Muscle of arm (tissue), 14 donors: Measurements from ENCODE around the gene DMAC2. TPM values are rescaled to one million over a fixed set of nuclear protein-coding genes. Genes with fewer than 3 reads are reported as not detected.
A peak's percentile ranks its signal among the peaks of the same experiment; 100 is the strongest.
"Not testable (repeated sequence)": the region's sequence is repeated elsewhere in the genome, so short reads cannot be mapped to it uniquely, and the experiment has no call there.

ENCODE experiments used
- DNase-seq: peaks from one replicate; pipeline ENCODE4 v3.0.0-alpha.2; 2013
- long read RNA-seq, 11 donors: transcript quantifications; one replicate each; lab custom pipeline, GENCODE V29; 2026
- polyA plus RNA-seq, 12 donors: library from polyadenylated mRNA; unstranded; fragments of 120-200 nt; gene quantifications; one replicate each; pipeline ENCODE4 v1.2.1, GENCODE V29; 2013; ENCODE audit not compliant: insufficient read length in 12 of 12

Gene DMAC2
- polyA plus RNA-seq: 10 to 100 TPM in 11 of 12 donors, not detected in 1; 34.6 to 76.0 (median 38.3) TPM
- long read RNA-seq, donor 1, transcript DMAC2-208 (5 exons, 979 nt): minor isoform, 6 of 20 reads
- long read RNA-seq, donor 1, transcript DMAC2-201 (6 exons, 1,692 nt): major isoform, 13 of 20 reads
- long read RNA-seq, donor 1, partial matches to known transcripts: 0 of 20 reads
- long read RNA-seq, donor 1, other reads (novel, unspliced or antisense): 0 of 20 reads
- long read RNA-seq, donor 2, transcript DMAC2-208 (5 exons, 979 nt): major isoform, 6 of 17 reads
- long read RNA-seq, donor 2, transcript DMAC2-201 (6 exons, 1,692 nt): minor isoform, 5 of 17 reads
- long read RNA-seq, donor 2, partial matches to known transcripts: 0 of 17 reads
- long read RNA-seq, donor 2, other reads (novel, unspliced or antisense): 0 of 17 reads
- long read RNA-seq, donor 3, transcript DMAC2-201 (6 exons, 1,692 nt): major isoform, 6 of 6 reads
- long read RNA-seq, donor 3, partial matches to known transcripts: 0 of 6 reads
- long read RNA-seq, donor 3, other reads (novel, unspliced or antisense): 0 of 6 reads
- long read RNA-seq, donor 4, partial matches to known transcripts: 0 of 4 reads
- long read RNA-seq, donor 4, other reads (novel, unspliced or antisense): 0 of 4 reads
- long read RNA-seq, donor 5, transcript DMAC2-208 (5 exons, 979 nt): major isoform, 13 of 26 reads
- long read RNA-seq, donor 5, transcript DMAC2-201 (6 exons, 1,692 nt): major isoform, 13 of 26 reads
- long read RNA-seq, donor 5, partial matches to known transcripts: 0 of 26 reads
- long read RNA-seq, donor 5, other reads (novel, unspliced or antisense): 0 of 26 reads
- long read RNA-seq, donor 6, transcript DMAC2-201 (6 exons, 1,692 nt): major isoform, 6 of 9 reads
- long read RNA-seq, donor 6, partial matches to known transcripts: 0 of 9 reads
- long read RNA-seq, donor 6, other reads (novel, unspliced or antisense): 0 of 9 reads
- long read RNA-seq, donor 7, transcript DMAC2-201 (6 exons, 1,692 nt): major isoform, 8 of 10 reads
- long read RNA-seq, donor 7, partial matches to known transcripts: 0 of 10 reads
- long read RNA-seq, donor 7, other reads (novel, unspliced or antisense): 0 of 10 reads
- long read RNA-seq, donor 8, transcript DMAC2-201 (6 exons, 1,692 nt): major isoform, 13 of 14 reads
- long read RNA-seq, donor 8, partial matches to known transcripts: 0 of 14 reads
- long read RNA-seq, donor 8, other reads (novel, unspliced or antisense): 0 of 14 reads
- long read RNA-seq, donor 9, transcript DMAC2-201 (6 exons, 1,692 nt): major isoform, 5 of 8 reads
- long read RNA-seq, donor 9, partial matches to known transcripts: 0 of 8 reads
- long read RNA-seq, donor 9, other reads (novel, unspliced or antisense): 0 of 8 reads
- long read RNA-seq, donor 10, transcript DMAC2-201 (6 exons, 1,692 nt): major isoform, 15 of 26 reads
- long read RNA-seq, donor 10, partial matches to known transcripts: 5 of 26 reads
- long read RNA-seq, donor 10, other reads (novel, unspliced or antisense): 0 of 26 reads
- long read RNA-seq, donor 11, transcript DMAC2-201 (6 exons, 1,692 nt): major isoform, 18 of 22 reads
- long read RNA-seq, donor 11, partial matches to known transcripts: 0 of 22 reads
- long read RNA-seq, donor 11, other reads (novel, unspliced or antisense): 0 of 22 reads

GRCh38 chr19:41439441-41440222 lies at the start of gene DMAC2:
Gene DMAC2, minus strand, starts transcription at chr19:41439912. Its CDS starts 13 bp downstream, at chr19:41439899.
- DNase-seq: peak; percentile 97

DNA sequence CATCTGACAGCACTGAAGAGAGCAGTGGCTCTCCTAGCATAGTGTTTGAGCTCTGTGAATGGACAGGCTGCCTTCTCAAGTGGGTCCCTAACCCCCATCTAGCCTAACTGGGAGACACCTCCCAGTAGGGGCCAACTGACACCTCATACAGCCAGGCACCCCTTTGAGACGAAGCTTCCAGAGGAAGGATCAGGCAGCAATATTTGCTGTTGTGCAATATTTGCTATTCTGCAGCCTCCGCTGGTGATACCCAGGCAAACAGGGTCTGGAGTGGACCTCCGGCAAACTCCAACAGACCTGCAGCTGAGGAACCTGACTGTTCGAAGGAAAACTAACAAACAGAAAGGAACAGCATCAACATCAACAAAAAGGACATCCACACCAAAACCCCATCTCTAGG lies 47.2 kb upstream of the DMAC2 start:
- not testable (repeated sequence) for DNase-seq

- DNase-seq: no peak
These were observed 45.1 kb upstream of the DMAC2 start for GRCh38 chr19:41484822-41485221.

- DNase-seq: no peak
These were observed 40.6 kb upstream of the DMAC2 start for GRCh38 chr19:41480336-41480735.

DNA sequence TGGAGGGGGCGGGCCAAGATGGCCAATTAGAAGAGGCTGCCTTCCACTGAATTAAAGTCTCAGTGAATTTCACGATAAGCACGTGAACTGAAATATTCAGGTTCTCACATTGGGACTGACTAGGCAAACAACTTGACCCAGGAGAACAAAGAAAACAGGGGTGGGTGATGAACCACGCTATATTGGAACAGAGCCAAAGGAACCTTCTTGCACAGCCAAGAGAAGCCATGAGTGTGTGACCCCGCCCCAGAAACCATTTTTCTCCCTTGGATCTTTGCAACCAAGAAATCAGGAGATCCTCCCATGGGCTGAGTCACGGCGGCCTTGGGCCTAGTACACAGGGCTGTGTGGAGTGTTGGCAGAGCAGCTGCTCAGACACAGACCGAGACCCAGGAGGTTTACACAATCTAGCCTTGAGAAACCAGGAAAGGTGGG lies 40.1 kb upstream of the DMAC2 start:
- DNase-seq: no peak

- no peak for DNase-seq
These were observed 39.4 kb upstream of the DMAC2 start for GRCh38 chr19:41478875-41479756.

DNA sequence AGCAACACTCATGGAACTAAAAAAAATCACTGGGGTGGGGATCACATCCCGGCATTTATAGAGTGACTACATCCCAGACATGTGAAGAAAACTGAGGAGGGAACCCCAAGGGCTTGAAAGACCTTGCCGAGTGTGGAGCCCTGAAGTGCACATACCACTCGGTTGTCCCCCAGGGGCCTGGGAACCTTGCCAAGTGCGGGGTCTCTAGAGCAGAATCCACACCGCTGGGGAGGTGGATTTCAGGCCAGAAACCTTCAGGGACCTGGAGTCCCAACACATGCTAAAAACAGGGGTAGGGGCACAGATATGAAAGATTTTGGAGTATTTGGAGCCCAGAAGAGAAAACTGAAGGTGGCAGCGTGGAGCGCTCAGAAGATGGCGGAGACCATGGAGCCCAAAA lies 38.5 kb upstream of the DMAC2 start:
- no peak for DNase-seq

- DNase-seq: no peak
These were observed 36.9 kb upstream of the DMAC2 start for GRCh38 chr19:41476583-41476982.

- not testable (repeated sequence) for DNase-seq
These were observed 23.8 kb upstream of the DMAC2 start for GRCh38 chr19:41463257-41464256.

DNA sequence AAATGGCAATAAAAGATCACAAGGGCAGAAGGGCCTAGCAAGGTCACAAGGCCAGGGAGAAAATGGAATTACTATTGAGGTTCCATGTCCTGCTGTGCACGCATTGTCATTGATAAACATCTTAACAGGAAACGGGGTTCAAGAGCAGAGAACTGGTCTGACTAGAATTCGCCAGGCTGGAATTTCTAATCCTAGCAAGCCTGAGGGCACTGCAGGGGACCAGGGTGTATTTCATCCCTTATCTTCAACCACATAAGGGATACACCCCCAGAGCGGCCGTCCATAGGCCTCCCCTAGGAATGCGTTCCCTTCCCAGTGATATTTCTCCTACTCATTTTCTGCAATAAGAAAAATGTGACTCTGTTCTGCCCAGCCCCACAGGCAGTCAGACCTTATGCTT lies 22.8 kb upstream of the DMAC2 start:
- DNase-seq: no peak

DNA sequence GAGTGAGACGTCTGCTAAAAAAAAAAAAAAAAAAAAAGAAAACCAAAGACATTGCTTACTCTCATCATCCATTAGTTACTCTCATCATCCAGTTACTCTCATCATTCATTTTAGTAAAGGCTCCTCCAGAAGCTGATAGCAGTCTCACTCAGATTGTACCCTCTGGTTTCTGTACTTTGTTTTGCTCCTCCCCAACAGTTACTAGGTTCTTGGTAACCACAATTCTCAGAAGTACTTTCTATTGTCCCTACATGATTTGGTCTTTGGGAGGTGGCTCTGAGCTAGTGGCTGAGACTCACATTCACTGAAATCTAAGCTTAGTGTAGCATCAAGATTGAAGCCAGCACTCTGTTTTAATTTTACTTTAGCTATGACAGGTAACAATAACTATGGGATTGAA lies 17.5 kb upstream of the DMAC2 start:
- no peak for DNase-seq

GRCh38 chr19:41456342-41456918 lies 16.7 kb upstream of the DMAC2 start:
- DNase-seq: peak; percentile 32

DNA sequence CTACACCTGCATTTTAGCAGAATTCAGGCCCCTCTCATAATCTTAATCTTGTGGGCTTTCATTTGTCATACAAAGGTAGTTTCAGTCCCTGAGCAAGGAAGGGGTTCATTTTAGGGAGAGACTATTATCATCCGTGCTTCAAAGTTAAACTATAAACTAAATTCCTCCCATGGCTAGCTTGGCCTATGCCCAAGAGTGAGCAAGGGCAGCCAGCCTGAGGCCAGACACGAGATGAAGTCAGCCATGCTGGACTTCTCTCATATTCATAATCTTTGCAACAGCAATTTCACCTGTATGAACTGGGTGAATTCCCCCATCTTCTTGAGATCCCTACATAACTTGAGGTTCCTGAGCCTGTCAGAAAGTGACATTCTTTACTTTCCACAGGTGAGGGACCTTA lies 16.2 kb upstream of the DMAC2 start:
- DNase-seq: no peak

- no peak for DNase-seq
These were observed 13.0 kb upstream of the DMAC2 start for GRCh38 chr19:41452584-41453275.

GRCh38 chr19:41449865-41450178 lies 10.1 kb upstream of the DMAC2 start:
- DNase-seq: no peak

DNA sequence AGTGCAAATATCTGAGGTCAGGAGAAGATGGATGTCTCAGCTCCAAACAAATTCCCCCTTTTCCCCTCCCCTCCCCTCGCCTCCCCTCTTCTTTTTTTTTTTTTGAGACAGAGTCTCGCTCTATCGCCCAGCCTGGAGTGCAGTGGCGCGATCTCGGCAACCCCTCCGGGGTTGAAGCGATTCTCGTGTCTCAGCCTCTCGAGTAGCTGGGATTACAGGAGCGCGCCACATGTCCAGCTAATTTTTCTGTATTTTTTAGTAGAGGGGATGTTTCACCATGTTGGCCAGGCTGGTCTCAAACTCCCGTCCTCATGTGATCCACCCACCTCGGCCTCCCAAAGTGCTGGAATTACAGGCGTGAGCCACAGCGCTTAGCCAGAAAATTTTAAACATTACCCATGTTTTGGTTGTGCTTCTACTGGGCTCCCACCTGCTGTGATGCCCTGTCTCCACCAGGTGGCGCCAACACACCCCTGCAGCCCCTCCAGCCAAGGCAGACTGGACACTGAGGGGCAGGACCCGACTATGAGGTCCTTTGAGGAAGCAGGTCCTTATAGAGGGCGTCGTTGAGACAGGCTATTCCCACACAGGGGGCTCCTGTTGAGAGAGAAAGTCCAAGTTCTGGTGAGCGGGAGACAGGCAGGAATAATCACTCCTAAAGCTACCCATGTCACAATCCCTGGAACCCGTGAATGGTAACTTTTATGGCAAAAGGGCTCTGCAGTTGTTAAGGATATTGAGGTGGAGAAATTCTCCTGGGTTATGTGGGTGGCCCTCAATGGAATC lies 9.6 kb upstream of the DMAC2 start:
- DNase-seq: peak; percentile 69
